GM12873 (cell line): ENCODE data around the gene CFAP46.

ENCODE experiments used
- TF ChIP-seq, protein P1 (sequence below): IDR thresholded peaks from 2 replicates; pipeline ENCODE4 v1.5.1; 2012; ENCODE audit warnings: low read depth, mild to moderate bottlenecking, moderate library complexity, low read length, control low read depth; ENCODE audit not compliant: insufficient read depth; ENCODE audit errors: missing control alignments

Gene CFAP46

DNA sequence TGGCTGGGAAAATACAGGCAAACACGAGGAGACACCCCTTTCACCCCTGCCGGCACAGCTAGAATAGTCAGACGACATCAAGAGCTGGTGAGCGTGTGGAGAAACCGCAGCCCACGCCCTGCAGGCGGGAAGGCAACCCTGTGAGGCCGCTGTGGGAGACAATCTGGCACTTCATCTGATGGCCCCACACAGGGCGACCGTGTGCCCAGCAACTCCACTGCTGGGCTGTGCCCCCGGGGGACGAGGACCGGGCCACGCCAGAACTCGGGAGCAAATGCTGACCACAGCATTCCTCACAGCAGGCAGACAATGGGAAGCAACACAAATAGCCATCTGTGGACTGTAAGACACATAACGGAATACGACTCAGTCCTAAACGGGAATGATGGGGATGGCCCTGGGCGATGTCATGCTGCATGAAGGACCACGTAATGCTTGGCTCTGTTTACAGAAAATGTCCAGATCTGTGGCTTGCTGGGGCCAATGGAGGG, 58.9 kb downstream of the CFAP46 start:
- TF ChIP-seq, protein P1, sequence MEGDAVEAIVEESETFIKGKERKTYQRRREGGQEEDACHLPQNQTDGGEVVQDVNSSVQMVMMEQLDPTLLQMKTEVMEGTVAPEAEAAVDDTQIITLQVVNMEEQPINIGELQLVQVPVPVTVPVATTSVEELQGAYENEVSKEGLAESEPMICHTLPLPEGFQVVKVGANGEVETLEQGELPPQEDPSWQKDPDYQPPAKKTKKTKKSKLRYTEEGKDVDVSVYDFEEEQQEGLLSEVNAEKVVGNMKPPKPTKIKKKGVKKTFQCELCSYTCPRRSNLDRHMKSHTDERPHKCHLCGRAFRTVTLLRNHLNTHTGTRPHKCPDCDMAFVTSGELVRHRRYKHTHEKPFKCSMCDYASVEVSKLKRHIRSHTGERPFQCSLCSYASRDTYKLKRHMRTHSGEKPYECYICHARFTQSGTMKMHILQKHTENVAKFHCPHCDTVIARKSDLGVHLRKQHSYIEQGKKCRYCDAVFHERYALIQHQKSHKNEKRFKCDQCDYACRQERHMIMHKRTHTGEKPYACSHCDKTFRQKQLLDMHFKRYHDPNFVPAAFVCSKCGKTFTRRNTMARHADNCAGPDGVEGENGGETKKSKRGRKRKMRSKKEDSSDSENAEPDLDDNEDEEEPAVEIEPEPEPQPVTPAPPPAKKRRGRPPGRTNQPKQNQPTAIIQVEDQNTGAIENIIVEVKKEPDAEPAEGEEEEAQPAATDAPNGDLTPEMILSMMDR: no peak

DNA sequence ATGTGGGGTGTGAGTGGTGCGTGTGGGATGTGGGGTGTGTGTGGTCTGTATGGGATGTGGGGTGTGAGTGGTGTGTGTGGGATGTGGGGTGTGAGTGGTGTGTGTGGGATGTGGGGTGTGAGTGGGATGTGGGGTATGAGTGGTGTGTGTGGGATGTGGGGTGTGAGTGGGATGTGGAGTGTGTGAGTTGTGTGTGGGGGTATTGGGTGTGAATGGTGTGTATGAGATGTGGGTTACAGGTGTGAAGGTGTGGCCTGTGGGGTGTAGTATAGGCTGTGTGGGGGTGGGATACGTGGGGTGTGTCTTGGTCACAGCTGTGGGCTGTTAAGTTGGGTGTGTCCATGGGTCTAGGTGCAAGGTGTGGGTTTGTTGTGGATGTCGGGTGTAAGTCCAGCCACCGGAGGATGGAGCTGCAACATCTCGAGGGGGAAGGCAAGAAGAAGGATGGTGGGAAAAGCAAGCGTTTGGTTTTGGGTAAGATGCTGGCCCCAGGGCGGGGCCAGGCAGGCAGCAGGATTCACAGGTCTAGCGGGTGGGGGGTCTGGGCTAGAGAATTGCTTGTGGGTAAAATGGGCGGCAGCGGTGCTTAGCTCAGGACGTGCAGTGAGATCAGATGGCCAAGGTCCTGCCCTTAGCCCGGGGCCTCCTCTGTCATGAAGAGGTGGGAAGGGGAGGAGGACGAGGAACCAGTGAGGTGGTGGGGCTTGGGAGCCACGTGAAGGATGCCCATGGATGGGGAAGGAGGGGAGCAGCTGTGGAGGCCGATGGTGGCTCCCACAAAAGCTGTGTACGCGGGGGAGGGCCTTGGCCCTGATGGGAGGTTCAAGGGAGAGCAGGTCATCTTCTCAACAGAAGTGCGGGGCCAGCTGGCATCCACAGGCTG, 60.1 kb downstream of the CFAP46 start:
- TF ChIP-seq, protein P1: no peak

DNA sequence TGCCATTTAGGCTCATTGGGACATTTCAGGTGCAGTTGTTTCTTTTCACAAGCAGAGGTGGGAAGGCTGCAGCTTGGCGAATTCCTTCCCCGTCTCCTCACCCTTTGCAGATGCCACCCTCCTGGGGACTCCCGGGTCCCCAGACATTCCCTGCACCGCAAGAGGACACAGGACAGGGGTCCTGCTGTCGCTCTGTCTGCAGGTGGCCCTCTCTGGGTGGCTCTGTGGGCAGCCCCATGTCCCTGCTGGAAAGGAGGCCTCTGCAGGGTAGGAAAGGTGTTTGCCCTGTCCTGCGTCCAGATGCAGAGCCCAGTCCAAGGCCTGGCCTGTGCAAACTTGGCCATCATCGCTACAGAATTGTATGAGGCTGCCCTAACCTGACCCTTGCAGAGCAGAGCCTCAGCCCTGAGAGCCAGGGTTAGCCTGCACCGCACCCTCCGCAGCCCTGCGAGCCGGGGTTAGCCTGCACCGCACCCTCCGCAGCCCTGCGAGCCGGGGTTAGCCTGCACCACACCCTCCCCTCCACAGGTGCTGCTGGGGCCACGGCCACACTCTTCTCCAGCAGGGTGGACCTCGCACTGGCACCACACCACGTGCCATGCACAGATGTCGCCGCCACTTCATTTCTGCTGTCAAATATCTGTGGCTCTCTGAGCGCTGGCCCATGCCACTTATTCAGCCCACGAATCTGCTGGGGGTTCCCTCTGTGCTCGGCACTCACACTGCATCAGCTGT, 61.0 kb downstream of the CFAP46 start:
- TF ChIP-seq, protein P1: no peak

DNA sequence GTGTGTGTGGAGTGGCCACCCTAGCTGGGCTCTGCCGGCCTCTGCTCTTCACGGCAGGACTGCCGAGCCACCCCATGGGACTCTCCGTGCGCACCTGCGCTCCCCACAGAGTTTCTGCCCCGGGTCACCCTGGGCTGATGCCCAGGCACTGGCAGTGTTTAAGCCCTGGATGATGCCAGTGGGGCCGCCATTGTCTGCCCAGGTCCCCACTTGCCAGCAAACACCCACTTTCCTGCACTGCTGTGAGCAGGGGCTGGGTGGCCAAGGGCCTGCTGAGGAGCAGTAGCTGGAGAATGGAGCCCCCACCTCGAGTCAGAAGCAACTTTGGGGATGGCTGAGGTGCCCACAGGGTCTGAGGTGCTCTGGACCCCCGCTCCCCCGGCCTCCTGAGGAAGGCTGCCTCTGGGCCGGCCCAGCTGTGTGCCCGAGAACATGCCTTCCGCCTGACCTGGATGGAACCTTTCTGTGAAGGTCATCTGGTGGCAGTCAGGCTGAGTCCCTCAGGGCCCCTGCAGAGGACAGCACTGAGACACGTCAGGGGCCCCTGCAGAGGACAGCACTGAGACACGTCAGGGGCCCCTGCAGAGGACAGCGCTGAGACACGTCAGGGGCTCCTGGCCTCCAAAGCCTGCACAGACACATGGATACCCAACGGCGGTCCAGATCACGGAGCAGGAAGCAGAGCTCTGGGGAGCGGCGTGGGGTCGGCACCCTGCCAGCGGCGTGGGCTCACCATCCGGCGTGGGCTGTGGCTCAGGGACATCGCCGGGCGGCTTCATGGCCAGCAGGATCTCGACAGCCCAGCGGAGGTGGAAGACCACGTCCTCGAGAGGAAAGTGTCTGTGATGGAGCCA, 62.0 kb downstream of the CFAP46 start:
- TF ChIP-seq, protein P1: no peak

DNA sequence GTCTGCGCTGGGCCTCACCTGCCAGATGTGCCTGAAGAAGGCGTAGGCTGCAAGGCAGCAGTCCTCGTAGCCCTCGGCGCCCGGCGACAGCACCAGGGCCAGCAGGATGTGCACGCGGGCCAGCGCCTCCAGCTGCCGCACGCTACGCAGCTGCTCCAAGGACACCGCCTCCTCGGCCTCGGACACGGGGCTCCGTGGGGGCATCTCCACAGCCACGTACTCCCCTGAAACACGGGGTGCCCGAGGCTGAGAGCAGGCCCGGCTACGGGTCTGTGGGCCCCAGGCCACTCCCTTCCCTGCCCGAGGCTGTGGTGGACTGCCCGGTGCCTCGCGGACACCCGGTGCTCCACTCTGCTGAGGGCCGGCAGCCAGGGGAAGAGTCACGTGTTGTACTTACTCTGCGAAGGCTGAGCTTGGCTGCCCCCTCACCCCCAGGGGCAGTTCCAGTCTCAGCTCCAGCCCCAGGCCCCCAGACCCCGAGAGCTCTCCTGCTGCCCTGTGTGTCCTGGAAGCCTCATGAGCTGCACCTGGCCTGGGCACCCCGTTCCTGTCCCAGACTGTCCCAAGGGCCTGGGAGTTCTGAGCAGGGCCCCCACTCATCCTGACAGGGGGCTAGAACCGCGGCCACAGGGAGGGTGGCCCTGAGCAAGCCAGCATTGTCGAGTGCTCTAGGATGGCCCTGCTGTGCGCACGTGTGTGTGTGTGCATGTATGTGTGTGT, 62.8 kb downstream of the CFAP46 start:
- TF ChIP-seq, protein P1: no peak

DNA sequence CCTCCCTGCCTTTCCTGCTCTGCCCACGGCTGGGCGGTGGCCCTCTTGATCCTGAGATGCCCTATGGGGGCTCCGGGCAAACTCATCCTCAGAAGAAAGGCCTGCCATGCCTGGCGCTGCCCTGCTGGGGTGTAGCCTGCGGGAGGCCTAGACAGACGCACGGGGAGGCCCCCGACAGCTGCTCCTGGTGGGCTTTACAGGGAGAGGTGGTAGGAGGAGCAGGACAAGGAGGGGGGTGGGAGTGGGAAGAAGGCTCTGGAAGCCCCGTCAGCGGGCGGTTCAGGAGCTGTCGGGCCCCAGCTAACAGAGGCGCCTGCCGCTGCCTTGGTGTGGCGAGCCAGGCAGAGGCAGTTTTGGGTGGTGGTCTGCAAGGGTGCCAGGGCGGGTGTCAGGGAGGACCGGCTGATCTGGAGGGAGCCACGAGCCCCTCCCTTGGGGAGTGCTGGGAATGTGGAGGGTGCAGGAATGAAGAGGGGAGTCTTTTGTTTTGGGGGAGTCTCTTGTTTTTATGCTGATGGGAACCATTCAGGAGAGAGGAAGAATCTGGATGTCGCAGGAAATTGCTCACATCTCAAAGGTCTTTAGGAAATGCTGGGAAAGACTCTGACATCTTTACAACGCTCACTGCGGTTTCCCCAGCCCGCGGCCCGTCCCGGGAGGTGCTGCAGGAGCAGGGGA, 63.5 kb downstream of the CFAP46 start:
- TF ChIP-seq, protein P1: no peak
